ENCODE measurements around the gene GPR135.

DNA sequence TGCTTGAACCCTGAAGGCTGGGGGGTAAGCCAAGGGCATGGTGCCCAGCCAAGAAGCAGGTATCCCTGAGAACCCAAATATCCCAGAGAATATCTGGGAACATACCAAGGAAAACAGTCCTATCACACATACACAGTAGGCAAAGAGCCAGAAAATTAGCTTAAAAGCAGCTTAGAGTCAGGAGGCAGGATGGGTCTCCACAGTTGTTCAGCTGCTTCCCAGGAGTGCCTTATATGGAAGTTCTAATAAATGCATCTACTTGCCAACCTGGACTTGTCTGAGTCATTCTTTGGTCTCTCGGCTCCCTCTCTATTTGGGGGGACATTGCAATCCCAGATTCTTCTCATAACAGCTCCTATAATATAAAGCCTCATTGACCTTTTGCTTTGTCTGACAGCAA, 9.0 kb upstream of the GPR135 start:
- TF ChIP-seq, protein P1, sequence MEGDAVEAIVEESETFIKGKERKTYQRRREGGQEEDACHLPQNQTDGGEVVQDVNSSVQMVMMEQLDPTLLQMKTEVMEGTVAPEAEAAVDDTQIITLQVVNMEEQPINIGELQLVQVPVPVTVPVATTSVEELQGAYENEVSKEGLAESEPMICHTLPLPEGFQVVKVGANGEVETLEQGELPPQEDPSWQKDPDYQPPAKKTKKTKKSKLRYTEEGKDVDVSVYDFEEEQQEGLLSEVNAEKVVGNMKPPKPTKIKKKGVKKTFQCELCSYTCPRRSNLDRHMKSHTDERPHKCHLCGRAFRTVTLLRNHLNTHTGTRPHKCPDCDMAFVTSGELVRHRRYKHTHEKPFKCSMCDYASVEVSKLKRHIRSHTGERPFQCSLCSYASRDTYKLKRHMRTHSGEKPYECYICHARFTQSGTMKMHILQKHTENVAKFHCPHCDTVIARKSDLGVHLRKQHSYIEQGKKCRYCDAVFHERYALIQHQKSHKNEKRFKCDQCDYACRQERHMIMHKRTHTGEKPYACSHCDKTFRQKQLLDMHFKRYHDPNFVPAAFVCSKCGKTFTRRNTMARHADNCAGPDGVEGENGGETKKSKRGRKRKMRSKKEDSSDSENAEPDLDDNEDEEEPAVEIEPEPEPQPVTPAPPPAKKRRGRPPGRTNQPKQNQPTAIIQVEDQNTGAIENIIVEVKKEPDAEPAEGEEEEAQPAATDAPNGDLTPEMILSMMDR (IDR thresholded peaks at IDR 0.05; ENCODE audit: low read depth, low read length, missing input control), result no peak
- TF ChIP-seq GABPA (IDR thresholded peaks at IDR 0.05 in 1 of 2, conservative IDR thresholded peaks at IDR 0.05 in 1 of 2) (no peak), EGR1 (IDR thresholded peaks at IDR 0.05; ENCODE audit: low read depth in 2 of 2) (no peak), TAF1 (conservative IDR thresholded peaks at IDR 0.05) (no peak), YY1 (IDR thresholded peaks at IDR 0.05) (no peak)

All from liver (tissue), 3 donors.